22Rv1 (cell line): ENCODE data around the gene SLC8A1.

ENCODE experiments used
- ZFX ChIP-seq: fragments of 450-650 bp; IDR thresholded peaks from 2 replicates; pipeline ENCODE4 v1.6.1; 2017; ENCODE audit warnings: antibody characterized with exemption, borderline replicate concordance
- TF ChIP-seq, protein P1 (sequence below): fragments of 450-650 bp; IDR thresholded peaks from 2 replicates; pipeline ENCODE4 v1.5.1; 2017; ENCODE audit warnings: mild to moderate bottlenecking

DNA sequence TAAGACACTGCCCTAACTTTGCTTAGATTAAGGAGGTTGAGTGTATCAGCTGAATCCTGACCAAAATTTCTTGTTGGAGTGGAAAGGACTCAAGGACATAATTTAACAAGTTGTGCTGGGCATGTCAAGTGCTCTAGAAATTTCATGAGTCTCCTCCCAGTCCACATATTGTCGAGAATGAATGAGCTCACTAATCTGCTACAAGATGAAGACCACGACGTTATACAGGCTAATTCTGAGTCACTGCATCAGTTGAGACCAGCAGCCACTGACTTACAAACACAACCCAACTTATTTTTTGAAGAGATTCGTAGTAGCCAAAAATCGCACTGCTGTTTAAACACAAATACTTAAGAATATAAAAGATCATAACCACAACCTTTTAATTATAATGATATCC lies 28.7 kb upstream of the SLC8A1 start:
- TF ChIP-seq, protein P1, sequence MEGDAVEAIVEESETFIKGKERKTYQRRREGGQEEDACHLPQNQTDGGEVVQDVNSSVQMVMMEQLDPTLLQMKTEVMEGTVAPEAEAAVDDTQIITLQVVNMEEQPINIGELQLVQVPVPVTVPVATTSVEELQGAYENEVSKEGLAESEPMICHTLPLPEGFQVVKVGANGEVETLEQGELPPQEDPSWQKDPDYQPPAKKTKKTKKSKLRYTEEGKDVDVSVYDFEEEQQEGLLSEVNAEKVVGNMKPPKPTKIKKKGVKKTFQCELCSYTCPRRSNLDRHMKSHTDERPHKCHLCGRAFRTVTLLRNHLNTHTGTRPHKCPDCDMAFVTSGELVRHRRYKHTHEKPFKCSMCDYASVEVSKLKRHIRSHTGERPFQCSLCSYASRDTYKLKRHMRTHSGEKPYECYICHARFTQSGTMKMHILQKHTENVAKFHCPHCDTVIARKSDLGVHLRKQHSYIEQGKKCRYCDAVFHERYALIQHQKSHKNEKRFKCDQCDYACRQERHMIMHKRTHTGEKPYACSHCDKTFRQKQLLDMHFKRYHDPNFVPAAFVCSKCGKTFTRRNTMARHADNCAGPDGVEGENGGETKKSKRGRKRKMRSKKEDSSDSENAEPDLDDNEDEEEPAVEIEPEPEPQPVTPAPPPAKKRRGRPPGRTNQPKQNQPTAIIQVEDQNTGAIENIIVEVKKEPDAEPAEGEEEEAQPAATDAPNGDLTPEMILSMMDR: no peak
- no peak for TF ChIP-seq ZFX
